Limb (tissue), 2 donors: ENCODE results near the gene SLIRP.
"Not testable (repeated sequence)": the region's sequence is repeated elsewhere in the genome, so short reads cannot be mapped to it uniquely, and the experiment has no call there.

Experiments
- DNase-seq, 2 donors: peaks; one replicate each; pipeline ENCODE4 v3.0.0-alpha.2; 2016; ENCODE audit errors: extremely low spot score in 2 of 2

Gene SLIRP

GRCh38 chr14:77707724-77708408 is at the start of gene SLIRP, which contains the start of gene ALKBH1:
Gene SLIRP, plus strand, starts transcription at chr14:77708103. Its CDS starts 9 bp downstream, at chr14:77708112.
Gene ALKBH1, minus strand, starts transcription at chr14:77708023. Its CDS starts 19 bp downstream, at chr14:77708004.
- DNase-seq, result peak; percentile 91

DNA sequence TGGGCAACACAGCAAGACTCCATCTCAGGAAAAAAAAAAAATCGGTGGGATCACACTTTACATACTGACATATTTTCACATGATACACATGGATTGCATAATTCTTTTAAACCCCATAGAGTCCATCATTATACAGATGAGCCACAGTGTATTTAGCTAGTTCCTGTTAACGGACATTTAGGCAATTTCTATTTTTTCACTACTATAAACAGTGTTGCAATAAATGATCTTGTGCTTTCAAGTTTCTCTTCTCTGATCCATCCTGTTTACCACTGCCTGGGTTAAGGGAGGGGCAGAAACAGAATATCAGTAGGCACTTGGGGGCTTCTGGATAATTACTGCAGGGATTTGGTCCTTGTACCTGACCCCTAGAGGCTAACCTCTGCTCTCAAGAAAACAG is 48.1 kb upstream of the SLIRP start:
- DNase-seq, result no peak

GRCh38 chr14:77660754-77661153 is 47.1 kb upstream of the SLIRP start:
- DNase-seq, result peak in 1 of 2 donors; percentile 41

DNA sequence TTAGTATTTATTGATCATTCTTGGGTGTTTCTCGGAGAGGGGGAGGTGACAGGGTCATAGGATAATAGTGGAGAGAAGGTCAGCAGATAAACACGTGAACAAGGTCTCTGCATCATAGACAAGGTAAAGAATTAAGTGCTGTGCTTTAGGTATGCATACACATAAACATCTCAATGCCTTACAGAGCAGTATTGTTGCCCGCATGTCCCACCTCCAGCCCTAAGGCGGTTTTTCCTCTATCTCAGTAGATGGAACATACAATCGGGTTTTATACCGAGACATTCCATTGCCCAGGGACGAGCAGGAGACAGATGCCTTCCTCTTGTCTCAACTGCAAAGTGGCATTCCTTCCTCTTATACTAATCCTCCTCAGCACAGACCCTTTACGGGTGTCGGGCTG is 46.3 kb upstream of the SLIRP start:
- not testable (repeated sequence) for DNase-seq

GRCh38 chr14:77663293-77663692 is 44.6 kb upstream of the SLIRP start:
- no peak for DNase-seq

DNA sequence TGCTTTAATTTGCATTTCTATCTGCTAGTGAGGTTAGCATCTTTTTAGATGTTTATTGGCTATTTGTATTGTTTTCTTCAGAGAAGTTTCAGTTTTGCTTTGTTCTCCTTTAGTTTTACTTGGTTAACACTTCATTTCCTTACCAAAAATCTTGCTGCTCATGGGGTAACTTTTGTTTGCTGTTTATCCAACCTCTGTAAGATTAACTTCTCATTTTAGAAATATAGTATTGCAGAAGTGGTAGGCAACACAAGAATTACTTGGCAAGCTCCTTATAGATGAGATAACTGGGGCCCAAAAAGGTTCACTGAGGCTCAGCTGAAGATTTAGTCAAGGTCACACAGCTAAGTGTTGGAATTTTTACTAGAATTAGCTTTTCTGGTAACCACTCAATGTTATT is 40.6 kb upstream of the SLIRP start:
- DNase-seq, result no peak

DNA sequence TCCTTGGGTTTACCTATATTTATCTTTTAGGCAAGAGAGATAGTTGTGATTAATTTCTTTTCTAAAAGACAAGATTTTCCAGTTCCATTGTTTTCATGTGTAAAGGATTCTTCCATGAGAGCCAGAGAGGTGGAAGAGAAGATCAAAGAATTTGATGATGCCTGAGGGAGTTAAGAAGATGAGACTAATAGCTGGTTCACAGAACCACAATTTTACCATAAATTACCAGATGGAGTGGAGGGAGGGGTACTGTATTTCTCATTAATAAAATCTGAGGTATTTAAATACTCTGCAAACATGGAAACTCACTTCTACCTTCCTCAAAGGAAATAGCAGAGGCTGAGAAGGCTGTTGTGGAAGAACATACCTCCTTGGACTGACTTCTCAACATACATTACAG is 34.7 kb upstream of the SLIRP start:
- DNase-seq, result no peak

DNA sequence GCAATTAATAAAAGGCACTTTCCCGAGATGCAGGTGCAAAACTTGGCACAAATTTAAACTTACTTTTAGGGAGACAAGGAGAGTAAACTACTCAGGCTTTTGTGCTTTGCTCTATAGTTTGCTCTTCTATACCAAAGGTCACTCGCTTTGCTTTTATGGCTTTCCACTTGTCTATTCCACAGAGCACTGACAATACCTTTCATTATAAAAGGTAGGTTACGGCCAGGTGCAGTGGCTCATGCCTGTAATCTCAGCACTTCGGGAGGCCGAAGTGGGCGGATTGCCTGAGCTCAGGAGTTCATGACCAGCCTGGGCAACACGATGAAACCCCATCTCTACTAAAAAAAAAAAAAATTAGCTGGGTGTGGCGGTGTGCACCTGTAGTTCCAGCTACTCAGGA is 33.0 kb upstream of the SLIRP start:
- no peak for DNase-seq

DNA sequence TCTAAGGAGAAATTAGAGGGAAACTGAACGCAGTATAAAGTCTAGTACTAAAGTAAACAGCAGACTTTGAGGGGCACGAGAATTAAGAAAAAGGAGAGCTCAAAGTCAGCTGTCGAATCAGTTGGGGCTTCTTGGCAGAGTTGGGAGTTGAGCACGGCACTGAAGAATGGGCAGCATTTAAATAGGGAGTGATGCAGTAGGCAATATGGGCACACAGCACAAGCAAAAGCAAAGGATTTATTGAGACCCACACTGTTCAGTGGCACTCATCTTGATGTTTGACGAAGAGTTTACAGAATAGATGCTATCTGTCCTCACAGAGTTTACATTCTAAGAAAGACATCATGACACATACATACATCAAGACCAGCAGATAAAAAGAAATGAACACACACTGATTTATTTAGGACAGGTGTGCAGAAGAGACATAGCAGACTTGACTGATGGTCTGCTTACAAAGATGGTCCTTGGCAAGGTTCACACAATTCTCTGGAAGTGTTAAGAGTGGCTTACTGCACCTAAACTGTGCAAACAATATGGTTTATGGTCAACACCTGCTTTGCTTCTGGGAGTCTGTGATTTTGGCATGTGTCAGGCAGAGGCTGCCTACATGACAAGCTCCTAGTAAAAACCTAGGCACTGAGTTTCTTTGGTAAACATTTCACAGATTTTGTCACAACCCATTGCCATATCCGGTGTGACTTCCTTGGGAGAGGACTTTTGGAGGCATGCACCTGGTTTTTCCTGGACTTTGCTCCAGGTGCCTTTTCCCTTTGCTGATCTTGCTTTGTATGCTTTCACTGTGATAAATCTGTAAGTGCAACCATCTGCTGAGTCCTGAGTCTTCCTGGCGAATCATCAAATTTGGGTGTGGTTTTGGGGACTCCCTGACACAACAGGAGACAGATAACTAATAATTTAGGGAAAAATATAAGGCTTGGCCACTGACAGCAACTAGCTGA is 26.4 kb upstream of the SLIRP start:
- no peak for DNase-seq

DNA sequence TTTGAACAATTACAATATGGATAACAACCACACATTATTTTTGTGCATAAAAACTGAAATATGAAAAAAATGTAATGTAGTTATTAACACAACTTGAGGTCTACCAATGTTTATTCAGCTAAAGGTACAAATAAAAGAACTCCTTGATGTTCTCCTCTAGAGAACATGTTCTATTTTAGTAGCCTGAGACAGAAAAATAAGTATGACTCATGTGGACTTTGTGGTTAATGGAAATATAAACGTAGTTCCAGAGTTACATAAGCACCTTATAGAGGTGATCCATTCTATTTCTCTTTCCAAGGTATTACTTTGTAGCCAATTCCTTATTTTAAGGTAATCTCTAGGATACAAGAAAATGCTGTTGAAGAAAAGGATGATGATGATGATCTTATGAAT is 25.7 kb upstream of the SLIRP start:
- DNase-seq, result no peak

- DNase-seq, result no peak
Observed at GRCh38 chr14:77691259-77691658, 16.6 kb upstream of the SLIRP start.

DNA sequence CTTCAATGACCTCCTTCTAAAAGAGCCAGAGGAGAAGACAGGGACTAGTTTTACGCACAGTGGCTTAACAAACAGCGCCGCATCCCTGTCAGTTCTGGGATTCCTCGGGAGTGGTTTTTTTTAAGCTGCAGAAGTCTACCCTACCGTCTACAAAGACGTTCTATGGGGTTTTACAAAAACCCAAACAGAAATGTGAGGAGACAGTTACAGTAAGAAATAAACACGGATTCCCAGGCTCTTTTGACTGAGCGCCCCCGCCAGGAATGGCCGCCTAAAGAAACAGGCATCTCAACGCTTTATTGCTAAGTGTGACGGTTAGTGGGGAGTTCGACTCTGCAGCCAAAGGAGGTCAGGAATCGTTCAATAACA is 564 bp upstream of the SLIRP start:
- DNase-seq, result peak in 1 of 2 donors; percentile 37

GRCh38 chr14:77708749-77709148 is 846 bp downstream of the SLIRP start:
- no peak for DNase-seq

GRCh38 chr14:77709412-77709811 is 1.5 kb downstream of the SLIRP start:
- no peak for DNase-seq

- DNase-seq, result no peak
Observed at GRCh38 chr14:77710364-77710763, 2.5 kb downstream of the SLIRP start.

- no peak for DNase-seq
Observed at GRCh38 chr14:77714926-77715325, 7.0 kb downstream of the SLIRP start.

DNA sequence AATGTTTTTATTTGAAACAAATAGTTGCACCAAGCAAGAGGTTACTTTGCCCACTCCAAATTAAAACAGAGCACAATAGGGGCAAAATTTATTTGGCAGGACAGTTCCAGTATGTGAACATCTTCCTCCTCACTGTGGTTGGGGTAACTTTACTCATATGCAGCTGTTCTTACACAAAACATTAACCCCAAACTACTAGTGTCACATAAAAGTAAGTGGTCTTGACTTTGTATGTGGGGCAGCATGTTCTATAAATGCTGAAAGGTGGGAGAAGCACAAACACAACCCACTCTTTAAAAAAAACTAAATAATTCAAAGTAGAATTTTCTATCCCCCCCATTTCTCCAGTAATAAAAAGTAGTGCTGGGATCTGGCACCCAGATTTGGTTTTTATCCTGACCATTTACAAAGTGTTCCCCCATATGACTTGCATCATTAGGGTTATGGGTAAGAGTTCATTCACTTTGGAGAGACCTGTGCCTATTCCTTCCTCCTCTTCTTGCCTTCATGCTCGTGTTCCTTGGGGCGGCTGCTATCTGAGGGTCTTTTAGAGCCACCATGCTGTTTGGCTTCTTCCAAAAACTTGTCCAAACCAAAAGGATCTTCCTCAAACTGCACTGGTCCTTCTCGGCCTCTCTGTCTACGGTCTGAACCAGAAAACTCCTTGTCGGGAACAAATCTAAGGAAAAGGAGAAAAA is 9.9 kb downstream of the SLIRP start:
- DNase-seq, result no peak

DNA sequence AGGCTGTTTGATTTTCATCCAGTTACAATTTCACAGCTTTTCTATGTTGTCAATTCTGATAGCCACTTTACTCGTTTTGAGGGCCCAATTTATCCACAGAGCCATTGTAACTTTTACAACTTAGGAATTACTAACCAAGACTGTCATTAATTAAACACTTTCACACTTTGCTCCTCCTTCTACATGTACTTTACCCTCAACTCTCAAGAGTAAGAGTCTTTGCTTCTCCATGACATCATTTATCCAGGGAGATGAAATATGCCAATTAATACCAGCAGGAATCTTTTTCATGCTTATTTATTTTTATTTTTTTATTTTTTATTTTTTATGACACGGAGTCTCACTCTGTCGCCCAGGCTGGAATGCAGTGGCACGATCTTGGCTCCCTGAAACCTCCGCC is 13.5 kb downstream of the SLIRP start:
- DNase-seq, result no peak

GRCh38 chr14:77722301-77722700 is 14.4 kb downstream of the SLIRP start:
- no peak for DNase-seq

- DNase-seq, result no peak
Observed at GRCh38 chr14:77730976-77731497, 23.1 kb downstream of the SLIRP start.

- no peak for DNase-seq
Observed at GRCh38 chr14:77738559-77739250, 30.8 kb downstream of the SLIRP start.
